IMR-90 (cell line): Measurements from ENCODE around the gene KAZN. TPM values are rescaled to one million over a fixed set of nuclear protein-coding genes. Genes with fewer than 3 reads are reported as not detected.

Experiments used
- ATAC-seq: fragments of 200-7000 bp; cut with Tn5 transposase; 2 replicates; pipeline ENCODE4 v1.9.1; 2020; ENCODE audit warnings: low read depth, mild to moderate bottlenecking, moderate library complexity
- BruUV-seq: library from RNA; stranded (reverse); fragments of 400-500 nt; replicated peaks from 2 replicates; lab custom pipeline; 2021; lab: Mats Ljungman, UMichigan
- CTCF ChIA-PET: fragments of 300-600 bp; formaldehyde crosslinking; extraction: SDS; loops from one replicate; lab custom pipeline; 2021; ENCODE audit warnings: antibody characterized with exemption; lab: Yijun Ruan, JAX
- POLR2A ChIA-PET: fragments of 300-600 bp; sonication (Branson Sonifier 250); formaldehyde crosslinking; loops from one replicate; lab custom pipeline; 2022; ENCODE audit warnings: antibody characterized with exemption; ENCODE audit not compliant: unreplicated experiment; lab: Charles Lee
- DNase-seq: peaks from one replicate; pipeline ENCODE4 v3.0.0; 2013
- H2AFZ ChIP-seq: replicated peaks from 2 replicates; pipeline ENCODE3; 2013; ENCODE audit warnings: low read length, mild to moderate bottlenecking; ENCODE audit not compliant: poor library complexity
- H2AK5ac ChIP-seq: 2 replicates; pipeline ENCODE4 v1.6.1; 2013; ENCODE audit warnings: low read depth, low read length, inconsistent platforms
- H2AK9ac ChIP-seq: replicated peaks from 2 replicates; pipeline ENCODE3; 2013; ENCODE audit warnings: mild to moderate bottlenecking, low read depth, low read length, moderate library complexity; ENCODE audit not compliant: poor library complexity
- H2BK120ac ChIP-seq: 2 replicates; pipeline ENCODE4 v1.6.1; 2013; ENCODE audit warnings: low read depth, low read length, inconsistent platforms
- H2BK15ac ChIP-seq: 3 replicates; pipeline ENCODE4 v1.6.1; 2013; ENCODE audit warnings: low read depth, low read length, inconsistent platforms
- H2BK20ac ChIP-seq: 2 replicates; pipeline ENCODE4 v1.6.1; 2013; ENCODE audit warnings: low read depth, mild to moderate bottlenecking, inconsistent platforms, low read length, moderate library complexity
- H2BK5ac ChIP-seq: 2 replicates; pipeline ENCODE4 v1.6.1; 2013; ENCODE audit warnings: mild to moderate bottlenecking, low read depth, low read length, inconsistent platforms; ENCODE audit not compliant: poor library complexity, severe bottlenecking
- H3K14ac ChIP-seq: replicated peaks from 2 replicates; pipeline ENCODE4 v1.6.1; 2013; ENCODE audit warnings: low read depth, low read length, inconsistent platforms
- H3K18ac ChIP-seq: 2 replicates; pipeline ENCODE4 v1.6.1; 2013; ENCODE audit warnings: low read depth, low read length, control low read depth
- H3K23ac ChIP-seq: 2 replicates; pipeline ENCODE4 v1.6.1; 2013; ENCODE audit warnings: low read depth, low read length, inconsistent platforms
- H3K27ac ChIP-seq: 2 replicates; pipeline ENCODE4 v1.5.1; 2013; ENCODE audit warnings: mild to moderate bottlenecking, control low read depth, low read length; ENCODE audit not compliant: insufficient read depth
- H3K27me3 ChIP-seq: 2 replicates; pipeline ENCODE4 v1.6.1; 2013; ENCODE audit warnings: low read length; ENCODE audit not compliant: control insufficient read depth, insufficient read depth
- H3K36me3 ChIP-seq: 2 replicates; pipeline ENCODE4 v1.6.1; 2013; ENCODE audit warnings: low read length, mixed read lengths; ENCODE audit not compliant: control insufficient read depth, insufficient read depth
- H3K4ac ChIP-seq: 2 replicates; pipeline ENCODE4 v1.6.1; 2013; ENCODE audit warnings: low read depth, low read length, inconsistent platforms
- H3K4me1 ChIP-seq: 2 replicates; pipeline ENCODE4 v1.6.1; 2013; ENCODE audit warnings: low read length, mixed read lengths; ENCODE audit not compliant: control insufficient read depth, insufficient read depth
- H3K4me2 ChIP-seq: 2 replicates; pipeline ENCODE4 v1.6.1; 2013; ENCODE audit warnings: low read depth, mild to moderate bottlenecking, control low read depth, low read length, moderate library complexity
- H3K4me3 ChIP-seq: 2 replicates; pipeline ENCODE4 v1.5.1; 2013; ENCODE audit warnings: low read depth, mild to moderate bottlenecking, control low read depth, low read length, moderate library complexity; ENCODE audit not compliant: insufficient read depth
- H3K56ac ChIP-seq: 2 replicates; pipeline ENCODE4 v1.6.1; 2013; ENCODE audit warnings: low read length, inconsistent platforms; ENCODE audit not compliant: insufficient read depth; ENCODE audit errors: extremely low read depth
- H3K79me1 ChIP-seq, 2 experiments: 2 replicates each; pipeline ENCODE4 v1.6.1; 2013; ENCODE audit warnings: low read length in 2 of 2, inconsistent platforms in 1 of 2, low read depth in 1 of 2
- H3K9ac ChIP-seq: 2 replicates; pipeline ENCODE4 v1.6.1; 2013; ENCODE audit warnings: low read depth, low read length, control low read depth
- H3K9me1 ChIP-seq: 2 replicates; pipeline ENCODE4 v1.6.1; 2013; ENCODE audit warnings: low read length, inconsistent platforms; ENCODE audit not compliant: insufficient read depth
- H3K9me3 ChIP-seq: 2 replicates; pipeline ENCODE4 v1.6.1; 2013; ENCODE audit warnings: low read length; ENCODE audit not compliant: control insufficient read depth, insufficient read depth
- H4K20me1 ChIP-seq: 2 replicates; pipeline ENCODE4 v1.6.1; 2013; ENCODE audit warnings: low read length, inconsistent platforms; ENCODE audit not compliant: insufficient read depth
- H4K5ac ChIP-seq: 2 replicates; pipeline ENCODE4 v1.6.1; 2013; ENCODE audit warnings: mild to moderate bottlenecking, low read depth, low read length, control low read depth
- H4K8ac ChIP-seq, 2 experiments: 2 replicates each; pipeline ENCODE4 v1.6.1; 2013; ENCODE audit warnings: low read depth in 2 of 2, low read length in 2 of 2, control low read depth in 1 of 2, inconsistent platforms in 1 of 2
- H4K91ac ChIP-seq: 2 replicates; pipeline ENCODE4 v1.6.1; 2013; ENCODE audit warnings: low read depth, low read length, inconsistent platforms; ENCODE audit not compliant: insufficient read depth
- BHLHE40 ChIP-seq: fragments of 150-350 bp; IDR thresholded peaks from 2 replicates; pipeline ENCODE4 v1.6.1; 2016; ENCODE audit warnings: mild to moderate bottlenecking, low read depth, low read length
- CEBPB ChIP-seq: IDR thresholded peaks from 2 replicates; pipeline ENCODE4 v1.6.1; 2012; ENCODE audit warnings: low read depth, low read length, improper control_type of control experiment
- CHD1 ChIP-seq: IDR thresholded peaks from 2 replicates; pipeline ENCODE4 v1.6.1; 2012; ENCODE audit warnings: low read depth, low read length, improper control_type of control experiment
- FOS ChIP-seq: fragments of 150-350 bp; IDR thresholded peaks from 2 replicates; pipeline ENCODE4 v1.6.1; 2016; ENCODE audit warnings: low read depth, low read length
- MAFK ChIP-seq: IDR thresholded peaks from 2 replicates; pipeline ENCODE4 v1.6.1; 2012; ENCODE audit warnings: low read depth, low read length, improper control_type of control experiment
- MAZ ChIP-seq: IDR thresholded peaks from 2 replicates; pipeline ENCODE4 v1.6.1; 2012; ENCODE audit warnings: low read depth, mild to moderate bottlenecking, low read length, improper control_type of control experiment, moderate library complexity, borderline replicate concordance
- MXI1 ChIP-seq: IDR thresholded peaks from 2 replicates; pipeline ENCODE4 v1.6.1; 2012; ENCODE audit warnings: low read depth, mild to moderate bottlenecking, low read length, moderate library complexity, borderline replicate concordance
- NFE2L2 ChIP-seq: fragments of 150-350 bp; IDR thresholded peaks from 2 replicates; pipeline ENCODE4 v1.6.1; 2016; ENCODE audit warnings: low read depth, mild to moderate bottlenecking, low read length
- POLR2A ChIP-seq: IDR thresholded peaks from 2 replicates; pipeline ENCODE4 v1.6.1; 2012; ENCODE audit warnings: mild to moderate bottlenecking, low read depth, low read length
- RAD21 ChIP-seq: IDR thresholded peaks from 2 replicates; pipeline ENCODE4 v1.6.1; 2012; ENCODE audit warnings: low read length, improper control_type of control experiment
- RCOR1 ChIP-seq: IDR thresholded peaks from 2 replicates; pipeline ENCODE4 v1.6.1; 2012; ENCODE audit warnings: mild to moderate bottlenecking, low read length, improper control_type of control experiment; ENCODE audit not compliant: insufficient replicate concordance
- RFX5 ChIP-seq: IDR thresholded peaks from 2 replicates; pipeline ENCODE4 v1.8.0; 2012; ENCODE audit warnings: low read depth, mild to moderate bottlenecking, low read length, moderate library complexity
- SMC3 ChIP-seq: fragments of 150-350 bp; IDR thresholded peaks from 2 replicates; pipeline ENCODE4 v1.6.1; 2016; ENCODE audit warnings: low read depth, mild to moderate bottlenecking, antibody characterized with exemption, low read length, moderate library complexity
- WGBS, 2 experiments: methylation state at CpG; one replicate each; pipeline versions ENCODE4 v1.1.5 to v1.1.7; 2013; ENCODE audit warnings: missing lambda C conversion rate in 2 of 2; ENCODE audit not compliant: insufficient read length in 1 of 2; ENCODE audit errors: extremely low coverage in 2 of 2; 5-methylcytosine and 5-hydroxymethylcytosine counted together
- dilution Hi-C: fragments of 300-500 bp; cut with HindIII; formaldehyde crosslinking; loops from one replicate; pipeline ENCODE4 v1.14.3; 2018; ENCODE audit warnings: low sequenced_read_pairs; ENCODE audit not compliant: unreplicated experiment
- in situ Hi-C: fragments of 300-500 bp; cut with MboI; formaldehyde crosslinking; loops from 3 replicates; pipeline ENCODE4 v1.14.3; 2019; ENCODE audit warnings: low sequenced_read_pairs, inconsistent platforms, mixed read lengths
- intact Hi-C: fragments of 100-400 bp; cut with micrococcal nuclease; formaldehyde crosslinking; loops from 2 replicates; pipeline ENCODE4 v1.10.0; 2022
- polyA plus RNA-seq, 3 experiments: library from polyadenylated mRNA; depleted of rRNA; stranded (reverse); fragments of >200 nt; gene quantifications; 2 replicates each; pipeline ENCODE4 v1.2.3, GENCODE V29; 2012; ENCODE audit warnings: low replicate concordance in 1 of 3
- total RNA-seq: library from RNA; depleted of rRNA; stranded (reverse); fragments of >200 nt; gene quantifications from 2 replicates; pipeline ENCODE4 v1.2.3, GENCODE V29; 2012
- TF ChIP-seq, protein P1 (sequence below): fragments of 150-350 bp; IDR thresholded peaks from 2 replicates; pipeline ENCODE4 v1.6.1; 2017; ENCODE audit warnings: mild to moderate bottlenecking, antibody characterized with exemption, low read length, low read depth
- TF ChIP-seq, protein P2 (sequence below): fragments of 150-350 bp; IDR thresholded peaks from 2 replicates; pipeline ENCODE4 v1.6.1; 2016; ENCODE audit warnings: low read depth, mild to moderate bottlenecking, low read length, moderate library complexity, borderline replicate concordance
- TF ChIP-seq, protein P3 (sequence below): conservative IDR thresholded peaks from 2 replicates; pipeline ENCODE4 v1.5.1; 2012; ENCODE audit warnings: mild to moderate bottlenecking, low read depth, low read length, improper control_type of control experiment

KAZN gene
- total and polyA plus RNA-seq, 2 of the 4 experiments (the other 2 are of a cell fraction) = 5.2 to 10.5 TPM

DNA sequence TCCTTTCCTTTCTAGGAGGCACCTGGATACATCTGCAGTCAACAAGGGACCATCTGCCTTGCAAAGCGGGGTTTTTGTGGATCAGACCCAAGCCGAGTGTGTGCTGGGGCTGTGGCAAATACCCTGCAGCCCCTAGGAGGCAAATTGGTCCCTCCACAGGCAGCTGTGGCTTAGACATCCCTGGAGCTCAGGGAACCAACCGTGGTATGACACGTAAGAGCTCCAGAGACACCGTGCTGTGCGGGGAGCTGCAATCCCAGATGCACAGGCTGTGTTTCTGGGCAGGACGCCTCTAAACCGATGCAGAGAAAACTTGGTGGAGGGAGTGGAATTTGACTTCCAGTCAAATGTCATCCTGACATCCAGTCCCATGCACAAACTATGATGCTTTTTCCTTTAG is 141.5 kb downstream of the KAZN start:
- Histone ChIP-seq H3K18ac (no peak overlapping the region), H3K9me1 (peaks cover 8% of the 10 kb centered on the region), H3K56ac (no peak overlapping the region), H2AK9ac (no peak overlapping the region), H4K5ac (no peak overlapping the region), H2BK20ac (no peak overlapping the region), H3K9me3 (no peaks in the 10 kb centered on the region), H2AFZ (peak overlapping the region; percentile 15), H3K27me3 (no peaks in the 10 kb centered on the region; the same call in 1 of the 2 replicates), H3K4ac (no peak overlapping the region), H3K36me3 (no peaks in the 10 kb centered on the region), H3K27ac (no peak overlapping the region), H3K79me1 (no peaks in the 10 kb centered on the region), H3K14ac (no peak overlapping the region), H2BK5ac (no peak overlapping the region), H2AK5ac (no peak overlapping the region; the same call in 1 of the 2 replicates), H3K4me3 (no peak overlapping the region), H4K91ac (no peak overlapping the region; the same call in 1 of the 2 replicates), H3K4me1 (peaks cover 17% of the 10 kb centered on the region), H3K23ac (no peak overlapping the region), H3K9ac (no peak overlapping the region), H3K4me2 (no peak overlapping the region), H2BK15ac (no peak overlapping the region; the same call in 2 of the 3 replicates), H4K8ac (no peak overlapping the region), H2BK120ac (peak overlapping the region; percentile 8; the same call in 1 of the 2 replicates), H4K20me1 (no peaks in the 10 kb centered on the region)
- ChIA-PET CTCF (no interaction called here), POLR2A (no interaction called here)
- in situ Hi-C loops = no loop called here
- TF ChIP-seq RCOR1 (no peak), CHD1 (no peak), MAZ (no peak), SMC3 (no peak), BHLHE40 (no peak), RFX5 (no peak), MXI1 (no peak), NFE2L2 (no peak), RAD21 (no peak), MAFK (no peak), FOS (no peak), POLR2A (no peak), CEBPB (no peak)
- TF ChIP-seq, protein P1, sequence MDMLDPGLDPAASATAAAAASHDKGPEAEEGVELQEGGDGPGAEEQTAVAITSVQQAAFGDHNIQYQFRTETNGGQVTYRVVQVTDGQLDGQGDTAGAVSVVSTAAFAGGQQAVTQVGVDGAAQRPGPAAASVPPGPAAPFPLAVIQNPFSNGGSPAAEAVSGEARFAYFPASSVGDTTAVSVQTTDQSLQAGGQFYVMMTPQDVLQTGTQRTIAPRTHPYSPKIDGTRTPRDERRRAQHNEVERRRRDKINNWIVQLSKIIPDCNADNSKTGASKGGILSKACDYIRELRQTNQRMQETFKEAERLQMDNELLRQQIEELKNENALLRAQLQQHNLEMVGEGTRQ = no peak
- TF ChIP-seq, protein P2, sequence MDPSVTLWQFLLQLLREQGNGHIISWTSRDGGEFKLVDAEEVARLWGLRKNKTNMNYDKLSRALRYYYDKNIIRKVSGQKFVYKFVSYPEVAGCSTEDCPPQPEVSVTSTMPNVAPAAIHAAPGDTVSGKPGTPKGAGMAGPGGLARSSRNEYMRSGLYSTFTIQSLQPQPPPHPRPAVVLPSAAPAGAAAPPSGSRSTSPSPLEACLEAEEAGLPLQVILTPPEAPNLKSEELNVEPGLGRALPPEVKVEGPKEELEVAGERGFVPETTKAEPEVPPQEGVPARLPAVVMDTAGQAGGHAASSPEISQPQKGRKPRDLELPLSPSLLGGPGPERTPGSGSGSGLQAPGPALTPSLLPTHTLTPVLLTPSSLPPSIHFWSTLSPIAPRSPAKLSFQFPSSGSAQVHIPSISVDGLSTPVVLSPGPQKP = no peak
- TF ChIP-seq, protein P3, sequence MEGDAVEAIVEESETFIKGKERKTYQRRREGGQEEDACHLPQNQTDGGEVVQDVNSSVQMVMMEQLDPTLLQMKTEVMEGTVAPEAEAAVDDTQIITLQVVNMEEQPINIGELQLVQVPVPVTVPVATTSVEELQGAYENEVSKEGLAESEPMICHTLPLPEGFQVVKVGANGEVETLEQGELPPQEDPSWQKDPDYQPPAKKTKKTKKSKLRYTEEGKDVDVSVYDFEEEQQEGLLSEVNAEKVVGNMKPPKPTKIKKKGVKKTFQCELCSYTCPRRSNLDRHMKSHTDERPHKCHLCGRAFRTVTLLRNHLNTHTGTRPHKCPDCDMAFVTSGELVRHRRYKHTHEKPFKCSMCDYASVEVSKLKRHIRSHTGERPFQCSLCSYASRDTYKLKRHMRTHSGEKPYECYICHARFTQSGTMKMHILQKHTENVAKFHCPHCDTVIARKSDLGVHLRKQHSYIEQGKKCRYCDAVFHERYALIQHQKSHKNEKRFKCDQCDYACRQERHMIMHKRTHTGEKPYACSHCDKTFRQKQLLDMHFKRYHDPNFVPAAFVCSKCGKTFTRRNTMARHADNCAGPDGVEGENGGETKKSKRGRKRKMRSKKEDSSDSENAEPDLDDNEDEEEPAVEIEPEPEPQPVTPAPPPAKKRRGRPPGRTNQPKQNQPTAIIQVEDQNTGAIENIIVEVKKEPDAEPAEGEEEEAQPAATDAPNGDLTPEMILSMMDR = no peak
- WGBS, 2 experiments = 87% methylated on average over 3 of the region's 8 CpGs; no CpG with 5 or more reads in 1 of the 2 experiments
- no TSS peak for BruUV-seq
- intact Hi-C loops = loop anchor here (10.0 kb wide), 1 partner anchor 285 kb away; no protein-coding TSS in a partner anchor
- ATAC-seq (no peak), DNase-seq (no peak)
- dilution Hi-C loops = no loop called here
